ENCODE data around the gene TYRP1.

- TF ChIP-seq EZH2phosphoT487 (IDR thresholded peaks at IDR 0.05; ENCODE audit: borderline replicate concordance, low read length) = no peak
- no peak for TF ChIP-seq CTCF (IDR thresholded peaks at IDR 0.05; ENCODE audit: low read depth, low read length, poor library complexity, severe bottlenecking)
Measured at GRCh38 chr9:12718482-12719026, 25.4 kb downstream of the TYRP1 start.
